ENCODE measurements around the gene IL1RAPL1. TPM values are rescaled to one million over a fixed set of nuclear protein-coding genes. Genes with fewer than 3 reads are reported as not detected.

Gene IL1RAPL1
- total RNA-seq, 3 donors from 2014 or later, result 0.34 to 0.79 TPM; not detected in 1

DNA sequence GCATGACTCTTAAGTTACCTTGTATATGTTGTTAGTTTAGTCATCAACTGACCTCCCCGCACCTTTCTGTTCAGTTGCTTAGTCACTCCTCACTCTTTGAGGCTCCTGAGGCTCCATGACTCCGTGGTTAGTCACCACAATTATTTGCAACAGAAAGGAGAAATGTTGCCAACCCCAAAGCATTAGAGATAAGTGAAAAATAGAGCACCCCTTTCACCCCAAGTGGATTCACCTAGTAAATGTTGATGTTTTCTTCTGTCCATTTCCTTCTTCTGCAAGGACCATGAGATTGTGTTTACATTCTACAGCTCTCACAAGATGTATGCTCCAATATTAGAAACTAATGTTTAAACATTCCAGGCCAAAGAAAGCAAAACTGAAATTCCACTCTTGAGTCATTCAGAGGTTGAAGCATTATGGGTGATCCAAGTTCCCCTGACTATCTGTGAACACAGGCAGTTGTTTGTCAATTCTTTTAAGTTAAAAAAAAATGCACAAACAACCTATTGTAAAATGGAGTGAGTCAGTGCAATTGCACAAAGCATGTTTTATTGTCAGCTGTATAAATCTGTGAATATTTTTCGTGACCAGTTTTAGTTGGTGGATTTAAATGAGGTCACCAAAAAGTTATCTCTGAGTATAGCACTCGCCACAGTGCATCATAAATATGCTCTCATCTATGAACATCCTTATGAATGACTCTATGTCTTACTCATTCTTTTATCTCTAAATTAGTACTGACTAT, 1075.7 kb downstream of the IL1RAPL1 start:
- TF ChIP-seq, protein P1, sequence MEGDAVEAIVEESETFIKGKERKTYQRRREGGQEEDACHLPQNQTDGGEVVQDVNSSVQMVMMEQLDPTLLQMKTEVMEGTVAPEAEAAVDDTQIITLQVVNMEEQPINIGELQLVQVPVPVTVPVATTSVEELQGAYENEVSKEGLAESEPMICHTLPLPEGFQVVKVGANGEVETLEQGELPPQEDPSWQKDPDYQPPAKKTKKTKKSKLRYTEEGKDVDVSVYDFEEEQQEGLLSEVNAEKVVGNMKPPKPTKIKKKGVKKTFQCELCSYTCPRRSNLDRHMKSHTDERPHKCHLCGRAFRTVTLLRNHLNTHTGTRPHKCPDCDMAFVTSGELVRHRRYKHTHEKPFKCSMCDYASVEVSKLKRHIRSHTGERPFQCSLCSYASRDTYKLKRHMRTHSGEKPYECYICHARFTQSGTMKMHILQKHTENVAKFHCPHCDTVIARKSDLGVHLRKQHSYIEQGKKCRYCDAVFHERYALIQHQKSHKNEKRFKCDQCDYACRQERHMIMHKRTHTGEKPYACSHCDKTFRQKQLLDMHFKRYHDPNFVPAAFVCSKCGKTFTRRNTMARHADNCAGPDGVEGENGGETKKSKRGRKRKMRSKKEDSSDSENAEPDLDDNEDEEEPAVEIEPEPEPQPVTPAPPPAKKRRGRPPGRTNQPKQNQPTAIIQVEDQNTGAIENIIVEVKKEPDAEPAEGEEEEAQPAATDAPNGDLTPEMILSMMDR (IDR thresholded peaks at IDR 0.05), result no peak
- Histone ChIP-seq H3K4me3 (no peak overlapping the region), H3K4me1 (ENCODE audit: low read depth) (no peaks in the 10 kb centered on the region), H3K36me3 (ENCODE audit: low read depth) (no peaks in the 10 kb centered on the region), H3K9me3 (no peaks in the 10 kb centered on the region)
- ATAC-seq (no peak), DNase-seq (no peak)
- intact Hi-C loops (cut with DNase I, micrococcal nuclease), result no loop called here

DNA sequence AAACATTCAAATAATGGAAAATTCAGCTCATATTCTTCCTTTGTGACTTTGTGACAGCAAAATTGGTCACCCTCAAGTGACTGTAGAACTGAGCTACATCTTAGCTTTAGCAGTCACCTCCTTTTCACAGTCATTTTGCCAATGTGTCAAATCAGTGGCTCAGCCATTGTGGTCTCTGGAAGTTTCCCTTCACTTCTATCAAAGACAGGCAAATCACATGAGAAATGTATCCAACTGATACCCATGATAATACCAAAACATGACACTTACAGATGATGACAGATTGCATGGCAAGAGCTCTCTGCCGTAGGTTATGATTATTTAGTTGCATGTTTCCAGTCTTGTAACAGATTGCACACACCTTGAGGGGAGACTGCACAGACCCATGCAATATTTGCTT, 1078.3 kb downstream of the IL1RAPL1 start:
- ATAC-seq, result no peak
- no peak overlapping the region for H3K4me3 ChIP-seq
- H3K4me1 ChIP-seq (ENCODE audit: low read depth), result no peaks in the 10 kb centered on the region
- no peaks in the 10 kb centered on the region for H3K36me3 ChIP-seq (ENCODE audit: low read depth)
- TF ChIP-seq, protein P1 (IDR thresholded peaks at IDR 0.05), result no peak
- no peak for DNase-seq
- intact Hi-C loops (cut with DNase I, micrococcal nuclease), result no loop called here
- H3K9me3 ChIP-seq, result no peaks in the 10 kb centered on the region

DNA sequence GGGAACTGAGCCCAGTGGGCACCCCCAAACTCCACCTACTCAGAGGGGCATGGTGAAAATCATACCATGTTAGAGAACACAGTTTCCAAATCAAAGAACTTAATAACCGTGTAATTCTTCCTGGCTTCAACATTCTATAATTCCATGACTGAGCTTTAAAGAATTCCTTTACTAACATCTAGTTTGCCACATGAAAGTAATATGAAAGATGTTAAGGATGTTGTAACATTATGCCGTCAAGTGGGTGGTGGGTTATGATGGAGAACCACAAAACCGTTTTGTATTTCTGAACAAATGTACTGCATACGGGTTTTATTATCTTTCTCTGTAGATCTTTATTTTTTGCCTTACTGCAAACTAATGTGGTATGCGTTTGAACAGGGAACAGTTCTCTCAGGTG, 1079.1 kb downstream of the IL1RAPL1 start:
- ATAC-seq, result no peak
- DNase-seq, result no peak
- Histone ChIP-seq H3K4me1 (ENCODE audit: low read depth) (no peaks in the 10 kb centered on the region), H3K9me3 (no peaks in the 10 kb centered on the region), H3K36me3 (ENCODE audit: low read depth) (no peaks in the 10 kb centered on the region), H3K4me3 (no peak overlapping the region)
- intact Hi-C loops (cut with DNase I, micrococcal nuclease), result no loop called here
- TF ChIP-seq, protein P1 (IDR thresholded peaks at IDR 0.05), result no peak

DNA sequence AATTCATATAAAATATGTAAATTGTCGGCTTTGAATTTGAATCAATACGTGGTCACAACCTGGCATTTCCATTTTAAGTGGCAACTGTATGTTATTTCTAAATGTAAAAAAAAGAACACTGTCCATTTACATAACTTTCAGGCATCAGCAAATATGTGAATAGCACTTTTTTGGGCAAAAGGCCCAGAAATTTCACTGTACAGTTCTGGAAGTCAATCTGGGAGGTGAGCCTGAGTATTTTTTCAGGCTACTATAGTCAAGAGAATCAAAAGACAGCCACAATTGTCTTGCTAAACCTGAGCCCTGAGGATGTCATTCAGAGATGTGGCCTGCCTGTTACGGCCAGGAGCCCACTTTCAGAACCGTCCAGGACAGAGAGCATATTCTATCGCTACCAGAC, 1084.2 kb downstream of the IL1RAPL1 start:
- Histone ChIP-seq H3K9me3 (no peaks in the 10 kb centered on the region), H3K4me1 (ENCODE audit: low read depth) (no peaks in the 10 kb centered on the region), H3K36me3 (ENCODE audit: low read depth) (no peaks in the 10 kb centered on the region), H3K4me3 (no peak overlapping the region)
- ATAC-seq (no peak), DNase-seq (no peak)
- TF ChIP-seq, protein P1 (IDR thresholded peaks at IDR 0.05), result no peak
- intact Hi-C loops (cut with DNase I, micrococcal nuclease), result no loop called here

DNA sequence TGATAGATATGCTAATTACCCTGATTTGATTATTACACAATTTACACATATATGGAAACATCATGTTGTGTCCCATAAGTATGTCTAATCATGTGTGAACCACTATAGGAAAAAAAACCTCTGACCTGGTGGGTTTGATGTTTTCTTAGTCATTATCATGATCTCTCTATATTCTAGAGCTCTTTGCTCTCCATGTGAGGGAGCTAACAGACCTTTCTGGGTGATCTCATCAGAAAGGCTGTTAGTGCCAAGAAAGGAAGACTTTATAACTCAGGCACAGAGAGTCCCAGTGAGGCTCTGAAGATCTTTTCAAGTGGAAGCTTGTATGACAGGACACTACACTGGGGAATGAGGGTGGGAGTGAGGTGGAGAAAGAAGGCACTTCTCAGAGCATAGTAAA, 1100.4 kb downstream of the IL1RAPL1 start:
- no peak overlapping the region for H3K4me3 ChIP-seq
- no peaks in the 10 kb centered on the region for H3K4me1 ChIP-seq (ENCODE audit: low read depth)
- no peak for ATAC-seq
- TF ChIP-seq, protein P1 (IDR thresholded peaks at IDR 0.05), result no peak
- DNase-seq, result no peak
- H3K9me3 ChIP-seq, result no peaks in the 10 kb centered on the region
- no peaks in the 10 kb centered on the region for H3K36me3 ChIP-seq (ENCODE audit: low read depth)
- intact Hi-C loops (cut with DNase I, micrococcal nuclease), result no loop called here

All from mucosa of descending colon (tissue), 3 donors.